Spleen (tissue), 11 donors: Measurements from ENCODE around the gene CA10. TPM values are rescaled to one million over a fixed set of nuclear protein-coding genes. Genes with fewer than 3 reads are reported as not detected.
A peak's percentile ranks its signal among the peaks of the same experiment; 100 is the strongest.

Source experiments
- DNase-seq: peaks from one replicate; pipeline ENCODE4 v3.0.0-alpha.2; 2020
- H3K27ac ChIP-seq, 8 donors: fragments of 200-600 bp; sonication (generic) in 7 of 8; 1 replicate in 4 of 8; 2 replicates in 4 of 8; pipeline versions ENCODE4 v1.5.0 to v1.8.0; 2016 to 2021; ENCODE audit warnings: inconsistent platforms in 4 of 8, mild to moderate bottlenecking in 4 of 8, moderate library complexity in 1 of 8
- H3K27me3 ChIP-seq, 7 donors: fragments of 200-600 bp; sonication (generic) in 6 of 7; replicated peaks in 1 of 7; 1 replicate in 4 of 7; 2 replicates in 3 of 7; pipeline versions ENCODE4 v1.5.0 to v1.8.0; 2016 to 2021; ENCODE audit warnings: inconsistent platforms in 3 of 7, mild to moderate bottlenecking in 1 of 7
- H3K36me3 ChIP-seq, 6 donors: fragments of 200-600 bp; sonication (generic) in 5 of 6; 1 replicate in 4 of 6; 2 replicates in 2 of 6; pipeline versions ENCODE4 v1.5.0 to v1.8.0; 2016 to 2021; ENCODE audit warnings: inconsistent platforms in 2 of 6
- H3K4me1 ChIP-seq, 6 donors: fragments of 200-600 bp; sonication (generic) in 5 of 6; 1 replicate in 3 of 6; 2 replicates in 3 of 6; pipeline versions ENCODE4 v1.5.0 to v1.8.0; 2016 to 2021; ENCODE audit warnings: inconsistent platforms in 3 of 6
- H3K4me3 ChIP-seq, 8 donors: fragments of 200-600 bp; sonication (generic) in 7 of 8; 1 replicate in 4 of 8; 2 replicates in 4 of 8; pipeline versions ENCODE4 v1.5.0 to v1.8.0; 2016 to 2021; ENCODE audit warnings: inconsistent platforms in 4 of 8, mild to moderate bottlenecking in 4 of 8, moderate library complexity in 2 of 8
- H3K9me3 ChIP-seq, 8 donors: fragments of 200-600 bp; sonication (generic) in 7 of 8; 1 replicate in 4 of 8; 2 replicates in 4 of 8; pipeline versions ENCODE4 v1.5.0 to v1.8.0; 2016 to 2021; ENCODE audit warnings: inconsistent platforms in 4 of 8
- POLR2A ChIP-seq, 3 donors: fragments of 450-650 bp; IDR thresholded peaks; one replicate each; pipeline ENCODE4 v1.5.1; 2017; ENCODE audit warnings: antibody characterized with exemption in 3 of 3, mild to moderate bottlenecking in 1 of 3
- POLR2AphosphoS5 ChIP-seq, 3 donors: sonication (generic); formaldehyde crosslinking; IDR thresholded peaks; one replicate each; pipeline ENCODE4 v1.5.1; 2017; ENCODE audit warnings: antibody characterized with exemption in 3 of 3
- WGBS, 5 donors: extraction: QIAGEN DNeasy Blood & Tissue Kit in 3 of 5; methylation state at CpG; one replicate each; pipeline versions ENCODE4 v1.1.5 to v1.1.7; 2013 to 2018; 5-methylcytosine and 5-hydroxymethylcytosine counted together
- intact Hi-C: fragments of 100-400 bp; cut with DNase I; formaldehyde crosslinking; loops from one replicate; pipeline ENCODE4 v1.15.0; 2023; ENCODE audit warnings: low total_unique reads
- polyA plus RNA-seq, 3 donors: library from polyadenylated mRNA; stranded (reverse); fragments of 200-250 nt; gene quantifications; one replicate each; pipeline ENCODE4 v1.2.1, GENCODE V29; 2013
- total RNA-seq, 7 donors: library from RNA; depleted of rRNA in 3 of 7; stranded (reverse); fragments of >200 nt in 3 of 7; fragmentation: NEBNext Ultra II Directional in 4 of 7; extraction: Animal tissue kit (Norgen Biotek cat#: 25700) in 4 of 7; gene quantifications; one replicate each; pipeline versions ENCODE4 v1.1.0 to v1.2.1, GENCODE V29; 2016 to 2021
- TF ChIP-seq, protein P1 (sequence below), 11 experiments: fragments of 200-600 bp in 7 of 11; fragments of 450-650 bp in 4 of 11; sonication (generic) in 4 of 11; IDR thresholded peaks in 8 of 11; conservative IDR thresholded peaks in 3 of 11; 1 replicate in 7 of 11; 2 replicates in 4 of 11; pipeline versions ENCODE4 v1.4.0 to v1.8.0; 2016 to 2021; ENCODE audit warnings: antibody characterized with exemption in 11 of 11, inconsistent platforms in 4 of 11, mild to moderate bottlenecking in 1 of 11
- donor health status: healthy with polysubstance abuse.
- donor health status: DM: no; HTN: no; CAD: no; lungs with moderate emphysema.
- donor health status: DM: no; HTN: no; CAD: no.
- donor health status: Bipolar disorder and iron deficiency.
- donor health status: healthy.
- donor health status: DM: no; HTN: no; CAD: no.
- donor health status: DM: yes; HTN: yes; CAD: no.

CA10 gene
- total and polyA plus RNA-seq, 10 donors: 0.19 to 0.22 TPM; not detected in 8

DNA sequence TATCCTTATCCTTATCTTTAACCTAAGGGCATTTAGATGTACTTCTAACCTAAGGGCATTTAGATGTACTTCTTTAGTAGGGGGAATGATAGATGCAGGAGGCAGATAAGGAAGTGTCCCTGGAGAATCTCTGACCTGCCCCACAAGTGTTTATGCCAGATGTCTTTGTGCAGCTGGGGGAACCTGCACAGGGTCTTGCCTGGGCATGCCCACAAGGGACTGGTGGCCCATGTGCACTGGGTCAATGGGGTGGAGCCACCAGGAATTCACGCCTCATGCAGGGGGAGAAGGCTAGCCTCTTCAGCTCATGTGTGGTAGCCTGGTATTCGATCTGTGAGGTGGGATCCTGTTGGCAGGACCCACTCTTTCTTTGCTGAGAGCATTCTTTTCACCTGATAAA lies 38.0 kb downstream of the CA10 start:
- WGBS, 5 donors: 68 to 85% (median 77%) methylated on average over 2 of the region's 2 CpGs
- DNase-seq: no peak
- Histone ChIP-seq H3K36me3 (no peaks in the 10 kb centered on the region), H3K27ac (no peak overlapping the region), H3K4me3 (no peak overlapping the region), H3K4me1 (no peaks in the 10 kb centered on the region), H3K27me3 (no peaks in the 10 kb centered on the region), H3K9me3 (peaks cover 0 to 36% (median 14%) of the 10 kb centered on the region in 8 donors)
- TF ChIP-seq, protein P1, sequence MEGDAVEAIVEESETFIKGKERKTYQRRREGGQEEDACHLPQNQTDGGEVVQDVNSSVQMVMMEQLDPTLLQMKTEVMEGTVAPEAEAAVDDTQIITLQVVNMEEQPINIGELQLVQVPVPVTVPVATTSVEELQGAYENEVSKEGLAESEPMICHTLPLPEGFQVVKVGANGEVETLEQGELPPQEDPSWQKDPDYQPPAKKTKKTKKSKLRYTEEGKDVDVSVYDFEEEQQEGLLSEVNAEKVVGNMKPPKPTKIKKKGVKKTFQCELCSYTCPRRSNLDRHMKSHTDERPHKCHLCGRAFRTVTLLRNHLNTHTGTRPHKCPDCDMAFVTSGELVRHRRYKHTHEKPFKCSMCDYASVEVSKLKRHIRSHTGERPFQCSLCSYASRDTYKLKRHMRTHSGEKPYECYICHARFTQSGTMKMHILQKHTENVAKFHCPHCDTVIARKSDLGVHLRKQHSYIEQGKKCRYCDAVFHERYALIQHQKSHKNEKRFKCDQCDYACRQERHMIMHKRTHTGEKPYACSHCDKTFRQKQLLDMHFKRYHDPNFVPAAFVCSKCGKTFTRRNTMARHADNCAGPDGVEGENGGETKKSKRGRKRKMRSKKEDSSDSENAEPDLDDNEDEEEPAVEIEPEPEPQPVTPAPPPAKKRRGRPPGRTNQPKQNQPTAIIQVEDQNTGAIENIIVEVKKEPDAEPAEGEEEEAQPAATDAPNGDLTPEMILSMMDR (IDR thresholded peaks at IDR 0.05 in 8 of 11, conservative IDR thresholded peaks at IDR 0.05 in 3 of 11): no peak
- no peak for TF ChIP-seq POLR2AphosphoS5 (IDR thresholded peaks at IDR 0.05)
- TF ChIP-seq POLR2A (IDR thresholded peaks at IDR 0.05): no peak
- intact Hi-C loops: no loop called here

DNA sequence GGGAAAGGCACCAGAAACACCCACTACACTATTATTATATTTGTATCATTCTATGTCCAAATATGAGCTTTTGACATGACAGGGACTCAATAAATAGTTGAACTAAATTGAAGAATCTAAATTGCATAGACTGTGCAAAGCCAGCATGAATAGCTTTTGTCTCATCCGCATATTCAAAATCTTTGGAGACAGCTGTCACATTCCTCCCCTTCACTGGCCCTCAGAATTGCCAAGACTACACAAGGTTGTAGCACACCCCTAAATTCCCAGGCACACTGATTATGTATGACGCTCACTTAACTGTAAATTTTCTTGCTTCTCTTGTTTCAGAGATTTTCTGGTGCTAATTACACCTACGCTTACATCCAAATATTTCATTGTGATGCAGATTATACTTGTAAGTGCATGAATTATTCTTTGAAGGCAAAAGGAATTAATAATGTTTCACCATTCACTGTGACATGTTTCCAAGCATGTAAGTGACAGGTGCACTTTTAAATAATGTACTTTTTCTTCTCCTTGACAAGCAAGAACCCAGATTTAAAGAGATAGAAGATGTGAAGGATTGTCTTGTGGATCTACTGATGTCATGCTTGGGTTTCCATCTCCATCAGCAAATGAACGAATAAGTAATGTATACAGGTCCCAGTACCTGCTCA lies 47.5 kb downstream of the CA10 start:
- intact Hi-C loops: no loop called here

DNA sequence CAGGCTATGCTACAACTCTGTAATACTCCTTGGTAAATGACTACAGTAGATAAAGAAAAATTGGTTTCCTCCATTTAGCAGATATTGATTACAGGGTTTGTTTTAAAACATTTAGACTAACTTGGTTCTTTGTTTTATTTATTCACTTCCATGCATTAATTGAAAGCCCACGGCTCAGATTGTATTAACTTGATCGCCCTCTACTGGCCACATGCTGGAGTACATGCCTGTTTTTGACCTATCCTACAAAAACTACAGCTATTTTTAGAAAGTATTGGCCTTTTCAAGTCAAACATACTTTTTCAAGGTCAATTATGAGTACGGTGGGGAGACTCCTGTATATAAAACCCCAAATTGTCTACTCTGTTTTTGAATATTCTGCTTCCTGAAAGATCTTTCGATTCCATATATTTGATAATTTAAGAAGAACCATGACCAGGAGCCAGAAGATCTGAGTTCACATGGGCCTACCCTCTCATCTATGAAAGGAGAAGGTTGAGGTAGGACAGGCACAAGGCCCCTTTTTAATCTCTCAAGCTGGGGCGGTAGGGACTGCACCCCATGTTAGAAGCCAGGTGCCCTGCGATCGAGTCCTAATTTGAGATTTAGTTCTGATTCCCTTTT lies 51.8 kb downstream of the CA10 start:
- H3K4me1 ChIP-seq: no peaks in the 10 kb centered on the region
- H3K27ac ChIP-seq: no peak overlapping the region
- H3K9me3 ChIP-seq: no peaks in the 10 kb centered on the region
- H3K36me3 ChIP-seq: no peaks in the 10 kb centered on the region
- WGBS, 5 donors: 42 to 48% (median 45%) methylated on average over 7 of the region's 7 CpGs
- TF ChIP-seq, protein P1 (IDR thresholded peaks at IDR 0.05 in 8 of 11, conservative IDR thresholded peaks at IDR 0.05 in 3 of 11): peak in 9 of 11 experiments; percentile 26 to 74 (median 59)
- TF ChIP-seq POLR2A (IDR thresholded peaks at IDR 0.05) (no peak), POLR2AphosphoS5 (IDR thresholded peaks at IDR 0.05) (no peak)
- no peak overlapping the region for H3K4me3 ChIP-seq
- H3K27me3 ChIP-seq: peaks cover 0 to 6% (median 0%) of the 10 kb centered on the region in 7 donors
- no peak for DNase-seq
- intact Hi-C loops: no loop called here

More for the DNA sequence above, 47.5 kb downstream of the CA10 start:
- TF ChIP-seq, protein P1 (IDR thresholded peaks at IDR 0.05 in 8 of 11, conservative IDR thresholded peaks at IDR 0.05 in 3 of 11): no peak
- TF ChIP-seq POLR2AphosphoS5 (IDR thresholded peaks at IDR 0.05): no peak
- no peak for DNase-seq
- no peaks in the 10 kb centered on the region for H3K36me3 ChIP-seq
- WGBS, 5 donors: 67 to 76% (median 69%) methylated on average over 4 of the region's 4 CpGs
- no peak overlapping the region for H3K4me3 ChIP-seq
- H3K9me3 ChIP-seq: peaks cover 0 to 15% (median 10%) of the 10 kb centered on the region in 8 donors
- H3K4me1 ChIP-seq: no peaks in the 10 kb centered on the region
- H3K27ac ChIP-seq: no peak overlapping the region
- peaks cover 0 to 4% (median 0%) of the 10 kb centered on the region in 7 donors for H3K27me3 ChIP-seq

DNA sequence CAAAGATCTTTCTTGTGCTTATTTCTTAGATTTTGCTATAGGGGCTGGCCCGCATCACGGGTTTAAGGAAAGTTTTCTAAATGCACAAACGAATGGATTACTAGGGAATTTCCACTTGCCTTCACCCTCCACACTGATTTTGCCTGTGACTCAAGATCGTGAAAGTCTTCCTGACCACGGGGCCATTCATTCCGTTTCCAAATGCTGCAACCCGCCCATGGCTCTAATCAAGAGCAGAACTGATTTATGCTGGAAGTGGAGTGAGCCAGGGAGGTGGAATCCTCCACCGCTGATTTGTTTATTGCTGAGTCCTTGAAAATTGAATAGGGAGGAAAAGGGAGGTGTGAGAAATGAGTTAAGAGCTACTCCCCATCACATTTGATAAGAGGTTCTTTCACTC lies 52.4 kb downstream of the CA10 start:
- H3K9me3 ChIP-seq: no peaks in the 10 kb centered on the region
- H3K36me3 ChIP-seq: no peaks in the 10 kb centered on the region
- no peaks in the 10 kb centered on the region for H3K4me1 ChIP-seq
- no peak overlapping the region for H3K27ac ChIP-seq
- peaks cover 0 to 6% (median 0%) of the 10 kb centered on the region in 7 donors for H3K27me3 ChIP-seq
- 57 to 68% (median 61%) methylated on average over 8 of the region's 8 CpGs for WGBS, 5 donors
- DNase-seq: no peak
- intact Hi-C loops: no loop called here
- H3K4me3 ChIP-seq: no peak overlapping the region
- TF ChIP-seq POLR2A (IDR thresholded peaks at IDR 0.05): no peak
- TF ChIP-seq POLR2AphosphoS5 (IDR thresholded peaks at IDR 0.05): no peak
- TF ChIP-seq, protein P1 (IDR thresholded peaks at IDR 0.05 in 8 of 11, conservative IDR thresholded peaks at IDR 0.05 in 3 of 11): no peak
